ENCODE results near the gene C17orf100. TPM values are rescaled to one million over a fixed set of nuclear protein-coding genes. Genes with fewer than 3 reads are reported as not detected.

C17orf100 gene
- total and polyA plus RNA-seq, 10 of the 15 experiments (the other 5 are each of a cell fraction or from before 2014, with no cell fraction given), result 0.84 to 4.7 (median 1.8) TPM

DNA sequence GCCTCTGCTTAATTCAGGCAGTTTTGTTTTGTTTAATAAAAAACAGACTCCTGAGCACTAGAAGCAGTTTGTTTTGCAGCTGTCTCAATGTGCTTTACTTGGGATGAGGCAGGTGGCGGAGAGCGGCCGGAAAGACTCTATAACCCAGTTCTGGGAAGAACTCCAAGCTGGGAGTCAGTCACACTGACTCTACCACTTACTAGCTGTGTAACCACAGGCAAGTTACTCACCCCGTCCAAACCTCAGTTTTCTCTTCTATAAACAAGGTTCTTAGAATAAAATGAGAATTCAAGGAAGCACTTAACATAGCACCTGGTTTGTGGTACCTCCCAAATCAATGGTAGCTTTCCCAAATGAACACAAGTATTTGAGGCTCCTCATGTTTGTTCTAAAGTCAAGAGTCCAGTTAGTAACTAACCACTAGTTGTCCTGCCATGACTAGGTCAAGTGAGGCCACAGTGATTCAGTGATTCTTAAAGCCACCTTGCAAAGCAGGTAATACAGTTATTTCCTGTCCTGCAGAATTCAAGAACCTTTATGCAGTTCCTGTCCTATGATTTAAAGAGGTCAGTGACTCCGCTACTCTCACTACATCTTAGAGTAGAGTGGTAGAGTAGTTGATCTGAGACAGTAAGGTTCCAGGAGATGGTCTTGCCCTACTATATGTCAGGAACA, 8.0 kb upstream of the C17orf100 start (continued):
- no peak for TF ChIP-seq NFIC (IDR thresholded peaks at IDR 0.05; ENCODE audit: low read depth, low read length)
- TF ChIP-seq, protein P1, sequence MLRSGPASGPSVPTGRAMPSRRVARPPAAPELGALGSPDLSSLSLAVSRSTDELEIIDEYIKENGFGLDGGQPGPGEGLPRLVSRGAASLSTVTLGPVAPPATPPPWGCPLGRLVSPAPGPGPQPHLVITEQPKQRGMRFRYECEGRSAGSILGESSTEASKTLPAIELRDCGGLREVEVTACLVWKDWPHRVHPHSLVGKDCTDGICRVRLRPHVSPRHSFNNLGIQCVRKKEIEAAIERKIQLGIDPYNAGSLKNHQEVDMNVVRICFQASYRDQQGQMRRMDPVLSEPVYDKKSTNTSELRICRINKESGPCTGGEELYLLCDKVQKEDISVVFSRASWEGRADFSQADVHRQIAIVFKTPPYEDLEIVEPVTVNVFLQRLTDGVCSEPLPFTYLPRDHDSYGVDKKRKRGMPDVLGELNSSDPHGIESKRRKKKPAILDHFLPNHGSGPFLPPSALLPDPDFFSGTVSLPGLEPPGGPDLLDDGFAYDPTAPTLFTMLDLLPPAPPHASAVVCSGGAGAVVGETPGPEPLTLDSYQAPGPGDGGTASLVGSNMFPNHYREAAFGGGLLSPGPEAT (IDR thresholded peaks at IDR 0.05; ENCODE audit: low read depth), result no peak
- TF ChIP-seq, protein P2, sequence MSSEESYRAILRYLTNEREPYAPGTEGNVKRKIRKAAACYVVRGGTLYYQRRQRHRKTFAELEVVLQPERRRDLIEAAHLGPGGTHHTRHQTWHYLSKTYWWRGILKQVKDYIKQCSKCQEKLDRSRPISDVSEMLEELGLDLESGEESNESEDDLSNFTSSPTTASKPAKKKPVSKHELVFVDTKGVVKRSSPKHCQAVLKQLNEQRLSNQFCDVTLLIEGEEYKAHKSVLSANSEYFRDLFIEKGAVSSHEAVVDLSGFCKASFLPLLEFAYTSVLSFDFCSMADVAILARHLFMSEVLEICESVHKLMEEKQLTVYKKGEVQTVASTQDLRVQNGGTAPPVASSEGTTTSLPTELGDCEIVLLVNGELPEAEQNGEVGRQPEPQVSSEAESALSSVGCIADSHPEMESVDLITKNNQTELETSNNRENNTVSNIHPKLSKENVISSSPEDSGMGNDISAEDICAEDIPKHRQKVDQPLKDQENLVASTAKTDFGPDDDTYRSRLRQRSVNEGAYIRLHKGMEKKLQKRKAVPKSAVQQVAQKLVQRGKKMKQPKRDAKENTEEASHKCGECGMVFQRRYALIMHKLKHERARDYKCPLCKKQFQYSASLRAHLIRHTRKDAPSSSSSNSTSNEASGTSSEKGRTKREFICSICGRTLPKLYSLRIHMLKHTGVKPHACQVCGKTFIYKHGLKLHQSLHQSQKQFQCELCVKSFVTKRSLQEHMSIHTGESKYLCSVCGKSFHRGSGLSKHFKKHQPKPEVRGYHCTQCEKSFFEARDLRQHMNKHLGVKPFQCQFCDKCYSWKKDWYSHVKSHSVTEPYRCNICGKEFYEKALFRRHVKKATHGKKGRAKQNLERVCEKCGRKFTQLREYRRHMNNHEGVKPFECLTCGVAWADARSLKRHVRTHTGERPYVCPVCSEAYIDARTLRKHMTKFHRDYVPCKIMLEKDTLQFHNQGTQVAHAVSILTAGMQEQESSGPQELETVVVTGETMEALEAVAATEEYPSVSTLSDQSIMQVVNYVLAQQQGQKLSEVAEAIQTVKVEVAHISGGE (CRISPR knock-in tag; IDR thresholded peaks at IDR 0.05), result no peak
- no peak for TF ChIP-seq CHD1 (IDR thresholded peaks at IDR 0.05; ENCODE audit: low read depth, low read length)

DNA sequence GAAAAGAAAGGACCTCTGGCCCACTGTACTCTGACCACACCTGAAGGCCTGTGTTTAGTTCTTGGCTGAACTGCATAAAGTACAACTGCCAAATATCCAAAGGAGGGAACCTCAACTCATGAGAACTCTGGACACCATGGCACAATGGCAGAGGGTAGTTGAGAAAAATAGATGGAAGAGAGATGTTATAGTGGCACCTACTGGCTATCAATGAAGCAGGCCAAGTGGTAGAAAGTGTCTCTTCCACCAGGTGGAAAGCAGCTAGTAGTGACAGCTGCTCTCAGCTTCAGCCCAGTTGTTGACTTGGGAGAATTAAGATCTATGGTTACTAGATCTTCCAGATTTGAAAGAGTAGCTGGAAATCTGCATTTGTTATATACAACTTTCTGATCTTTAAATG, 3.4 kb upstream of the C17orf100 start:
- H3K79me2 ChIP-seq (ENCODE audit: control insufficient read depth, insufficient read depth, low read length), result peaks cover 22% of the 10 kb centered on the region
- TF ChIP-seq SIX5 (IDR thresholded peaks at IDR 0.05; ENCODE audit: low read depth, low read length, severe bottlenecking) (no peak), CEBPB (IDR thresholded peaks at IDR 0.05; ENCODE audit: borderline replicate concordance in 1 of 2, low read depth in 2 of 2, low read length in 2 of 2) (no peak), CHD1 (IDR thresholded peaks at IDR 0.05; ENCODE audit: low read depth, low read length) (no peak), FOS (IDR thresholded peaks at IDR 0.05; ENCODE audit: borderline replicate concordance, extremely low read depth, insufficient read length) (no peak), IKZF1 (conservative IDR thresholded peaks at IDR 0.05) (no peak), MEF2A (IDR thresholded peaks at IDR 0.05; ENCODE audit: insufficient read depth, low read depth, low read length) (no peak), CBX5 (IDR thresholded peaks at IDR 0.05; ENCODE audit: low read depth) (no peak), ASH2L (IDR thresholded peaks at IDR 0.05; ENCODE audit: borderline replicate concordance, low read depth) (no peak), IKZF2 (IDR thresholded peaks at IDR 0.05) (no peak), GATAD2B (conservative IDR thresholded peaks at IDR 0.05; ENCODE audit: low read depth) (no peak), RAD21 (IDR thresholded peaks at IDR 0.05; ENCODE audit: insufficient read depth, low read depth, low read length) (peak; percentile 54), NFYB (IDR thresholded peaks at IDR 0.05; ENCODE audit: insufficient read depth, low read depth, low read length) (no peak), BACH1 (IDR thresholded peaks at IDR 0.05; ENCODE audit: borderline replicate concordance) (no peak)
- TF ChIP-seq, protein P3, sequence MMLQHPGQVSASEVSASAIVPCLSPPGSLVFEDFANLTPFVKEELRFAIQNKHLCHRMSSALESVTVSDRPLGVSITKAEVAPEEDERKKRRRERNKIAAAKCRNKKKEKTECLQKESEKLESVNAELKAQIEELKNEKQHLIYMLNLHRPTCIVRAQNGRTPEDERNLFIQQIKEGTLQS (IDR thresholded peaks at IDR 0.05; ENCODE audit: borderline replicate concordance, extremely low read depth, low read depth, low read length), result no peak

More for the DNA sequence above, 3.4 kb upstream of the C17orf100 start:
- no TSS peak for BruUV-seq (replicated peaks)
- no peaks in the 10 kb centered on the region for H4K20me1 ChIP-seq (ENCODE audit: control insufficient read depth, insufficient read depth)
- no peaks in the 10 kb centered on the region for H3K27me3 ChIP-seq (replicated peaks in 1 of 2; ENCODE audit: control insufficient read depth in 2 of 2, insufficient read depth in 2 of 2, low read length in 1 of 2)
- no peak for FAIRE-seq
- intact Hi-C loops (cut with micrococcal nuclease; ENCODE audit: unreplicated experiment), result loop anchor here (1.0 kb wide), 1 partner anchor 175 kb away; no protein-coding TSS in a partner anchor
- H3K9me3 ChIP-seq (replicated peaks; ENCODE audit: control insufficient read depth, insufficient read depth, low read length), result no peaks in the 10 kb centered on the region
- in situ Hi-C loops (cut with MboI), result loop anchor here (5.0 kb wide), 1 partner anchor 176 kb away; no protein-coding TSS in a partner anchor
- DNase-seq (ENCODE audit: low read depth, low spot score), result no peak
- ChIA-PET POLR2A (no interaction called here), CTCF (interaction anchor here (0.7 to 1.4 kb wide), 5 partner anchors 8 to 212 kb away, joined by 3 to 38 read pairs (median 4); partner anchors contain the start of gene KIAA0753), RAD21 (ENCODE audit: unreplicated experiment) (interaction anchor here (0.6 to 1.9 kb wide), 2 partner anchors 175 to 196 kb away, joined by 3 to 18 read pairs; no protein-coding TSS in a partner anchor), SMC1A (ENCODE audit: uncharacterized antibody, unreplicated experiment) (interaction anchor here (0.7 to 1.9 kb wide), 2 partner anchors 48 to 176 kb away, joined by 3 to 12 read pairs; no protein-coding TSS in a partner anchor)
- peaks cover 0 to 10% of the 10 kb centered on the region in 2 experiments; a peak in 2 of 4 replicates for H3K36me3 ChIP-seq (ENCODE audit: control insufficient read depth in 2 of 2, insufficient read depth in 2 of 2, low read length in 1 of 2)
- H3K4me2 ChIP-seq (ENCODE audit: control insufficient read depth, insufficient read depth), result no peak overlapping the region; the same call in 1 of the 2 replicates
- no peak overlapping the region for H2AFZ ChIP-seq (ENCODE audit: control insufficient read depth, low read depth, low read length)
- ATAC-seq, result peak; percentile 38
- no peak overlapping the region for H3K9ac ChIP-seq (ENCODE audit: control insufficient read depth, insufficient read depth, low read length)
- peaks cover 6% of the 10 kb centered on the region; the same call in 1 of the 2 replicates for H3K4me1 ChIP-seq (ENCODE audit: control insufficient read depth, insufficient read depth, low read length)
- no peak overlapping the region for H3K27ac ChIP-seq (ENCODE audit: control insufficient read depth, insufficient read depth)
- H3K4me3 ChIP-seq, result no peak overlapping the region
